Astrocyte (in vitro differentiated cells and primary cell): Measurements from ENCODE around the gene NYNRIN. TPM values are rescaled to one million over a fixed set of nuclear protein-coding genes. Genes with fewer than 3 reads are reported as not detected.
A peak's percentile ranks its signal among the peaks of the same experiment; 100 is the strongest.

ENCODE experiments used
- DNase-seq: peaks from one replicate; pipeline ENCODE4 v3.0.0-alpha.2; 2010; ENCODE audit warnings: low read depth
- FAIRE-seq: peaks from 2 replicates; lab custom pipeline; 2011; peaks lifted over from hg19 to GRCh38; lab: Jason Lieb, UNC
- H2AFZ ChIP-seq: 2 replicates; pipeline ENCODE4 v1.6.0; 2012; ENCODE audit warnings: low read depth, low read length, inconsistent platforms
- H3K27ac ChIP-seq: 2 replicates; pipeline ENCODE4 v1.5.1; 2011; ENCODE audit warnings: low read depth, low read length, inconsistent platforms
- H3K27me3 ChIP-seq: 2 replicates; pipeline ENCODE4 v1.6.0; 2011; ENCODE audit warnings: low read length, inconsistent platforms; ENCODE audit not compliant: insufficient read depth
- H3K36me3 ChIP-seq: 2 replicates; pipeline ENCODE4 v1.5.1; 2011; ENCODE audit warnings: low read length, inconsistent platforms; ENCODE audit not compliant: insufficient read depth
- H3K4me1 ChIP-seq: 2 replicates; pipeline ENCODE4 v1.5.1; 2011; ENCODE audit warnings: low read length, inconsistent platforms; ENCODE audit not compliant: insufficient read depth
- H3K4me2 ChIP-seq: 2 replicates; pipeline ENCODE4 v1.6.0; 2012; ENCODE audit warnings: low read length, inconsistent platforms
- H3K4me3 ChIP-seq: 2 replicates; pipeline ENCODE4 v1.5.1; 2011; ENCODE audit warnings: low read depth, mild to moderate bottlenecking, low read length, inconsistent platforms; ENCODE audit not compliant: insufficient read depth
- H3K79me2 ChIP-seq: 2 replicates; pipeline ENCODE4 v1.6.0; 2012; ENCODE audit warnings: mild to moderate bottlenecking, low read length, inconsistent platforms; ENCODE audit not compliant: insufficient read depth
- H3K9ac ChIP-seq: 2 replicates; pipeline ENCODE4 v1.6.0; 2012; ENCODE audit warnings: mild to moderate bottlenecking, low read length, inconsistent platforms
- H3K9me3 ChIP-seq: 2 replicates; pipeline ENCODE4 v1.5.1; 2012; ENCODE audit warnings: low read depth, mild to moderate bottlenecking, low read length, inconsistent platforms; ENCODE audit not compliant: insufficient read depth
- H4K20me1 ChIP-seq: 2 replicates; pipeline ENCODE4 v1.6.0; 2012; ENCODE audit warnings: low read length, inconsistent platforms; ENCODE audit not compliant: insufficient read depth
- H3K27ac Mint-ChIP-seq: one replicate; pipeline ENCODE4 v1.8.0; 2021; ENCODE audit warnings: mild to moderate bottlenecking, mixed read lengths; ENCODE audit not compliant: unreplicated experiment
- H3K27me3 Mint-ChIP-seq: one replicate; pipeline ENCODE4 v1.8.0; 2021; ENCODE audit warnings: low read depth, mixed read lengths; ENCODE audit not compliant: unreplicated experiment
- H3K36me3 Mint-ChIP-seq: one replicate; pipeline ENCODE4 v1.8.0; 2021; ENCODE audit warnings: low read depth, mixed read lengths; ENCODE audit not compliant: unreplicated experiment
- H3K4me1 Mint-ChIP-seq: one replicate; pipeline ENCODE4 v1.8.0; 2021; ENCODE audit warnings: low read depth, mixed read lengths; ENCODE audit not compliant: unreplicated experiment
- H3K4me3 Mint-ChIP-seq: one replicate; pipeline ENCODE4 v1.8.0; 2021; ENCODE audit warnings: mild to moderate bottlenecking, moderate library complexity, mixed read lengths; ENCODE audit not compliant: unreplicated experiment
- H3K9me3 Mint-ChIP-seq: one replicate; pipeline ENCODE4 v1.8.0; 2021; ENCODE audit warnings: mild to moderate bottlenecking, mixed read lengths; ENCODE audit not compliant: unreplicated experiment
- CTCF ChIP-seq: IDR thresholded peaks from 2 replicates; pipeline ENCODE4 v1.5.1; 2011; ENCODE audit warnings: low read depth, mild to moderate bottlenecking, inconsistent platforms, low read length, moderate library complexity; ENCODE audit not compliant: insufficient read depth
- EZH2 ChIP-seq: IDR thresholded peaks from 2 replicates; pipeline ENCODE4 v1.6.1; 2012; ENCODE audit warnings: mild to moderate bottlenecking, low read length, inconsistent platforms; ENCODE audit not compliant: insufficient read depth
- total RNA-seq: library from RNA; stranded (reverse); gene quantifications from 2 replicates; pipeline ENCODE4 v1.2.1, GENCODE V29; 2021

Gene NYNRIN
- total RNA-seq, 1 donor from 2014 or later: 25.4 TPM

- Mint-ChIP-seq H3K4me3 (peak overlapping the region; percentile 80), H3K4me1 (peaks cover 16% of the 10 kb centered on the region), H3K27me3 (peaks cover 13% of the 10 kb centered on the region), H3K36me3 (no peaks in the 10 kb centered on the region), H3K9me3 (no peaks in the 10 kb centered on the region), H3K27ac (peak overlapping the region; percentile 93)
- no peaks in the 10 kb centered on the region for H3K9me3 ChIP-seq
- TF ChIP-seq EZH2 (no peak), CTCF (peak; percentile 62)
- H3K27me3 ChIP-seq: no peaks in the 10 kb centered on the region
- DNase-seq (peak; percentile 84), FAIRE-seq (no peak)
- no peaks in the 10 kb centered on the region for H3K36me3 ChIP-seq
- H3K27ac ChIP-seq: peak overlapping the region; percentile 90
- no peaks in the 10 kb centered on the region for H4K20me1 ChIP-seq
- H3K9ac ChIP-seq: peak overlapping the region; percentile 80
- H3K4me1 ChIP-seq: peaks cover 21% of the 10 kb centered on the region
- peak overlapping the region; percentile 100 for H3K4me2 ChIP-seq
- H2AFZ ChIP-seq: peak overlapping the region; percentile 53
- H3K4me3 ChIP-seq: peak overlapping the region; percentile 32
- H3K79me2 ChIP-seq: no peaks in the 10 kb centered on the region
Measured at GRCh38 chr14:24365600-24366412, 33.0 kb upstream of the NYNRIN start.

GRCh38 chr14:24366413-24366720, 32.4 kb upstream of the NYNRIN start:
- H3K27ac Mint-ChIP-seq: peak overlapping the region; percentile 93
- Histone ChIP-seq H3K27me3 (no peaks in the 10 kb centered on the region), H4K20me1 (peaks cover 4% of the 10 kb centered on the region), H2AFZ (peak overlapping the region; percentile 53), H3K9me3 (no peaks in the 10 kb centered on the region), H3K4me1 (peaks cover 21% of the 10 kb centered on the region), H3K4me3 (peak overlapping the region; percentile 37), H3K4me2 (peak overlapping the region; percentile 100), H3K79me2 (no peaks in the 10 kb centered on the region), H3K9ac (peak overlapping the region; percentile 80), H3K27ac (peak overlapping the region; percentile 90), H3K36me3 (no peaks in the 10 kb centered on the region)
- no peaks in the 10 kb centered on the region for H3K36me3 Mint-ChIP-seq
- H3K27me3 Mint-ChIP-seq: peaks cover 8% of the 10 kb centered on the region
- peaks cover 21% of the 10 kb centered on the region for H3K4me1 Mint-ChIP-seq
- H3K9me3 Mint-ChIP-seq: no peaks in the 10 kb centered on the region
- DNase-seq (no peak), FAIRE-seq (no peak)
- no peak for TF ChIP-seq EZH2
- no peak for TF ChIP-seq CTCF
- peak overlapping the region; percentile 80 for H3K4me3 Mint-ChIP-seq
